Measurements from ENCODE around the gene BACE1-AS. TPM values are rescaled to one million over a fixed set of nuclear protein-coding genes. Genes with fewer than 3 reads are reported as not detected.
A peak's percentile ranks its signal among the peaks of the same experiment; 100 is the strongest.

BACE1-AS gene
- polyA plus RNA-seq, 4 donors, result 13.9 to 26.6 (median 19.2) TPM

- no peak for DNase-seq (ENCODE audit: low read depth in 4 of 4, low spot score in 2 of 4)
Measured at GRCh38 chr11:117287668-117288067, 3.5 kb upstream of the BACE1-AS start.

- DNase-seq (ENCODE audit: low read depth in 4 of 4, low spot score in 2 of 4), result no peak
Measured at GRCh38 chr11:117289795-117290194, 1.4 kb upstream of the BACE1-AS start.

- DNase-seq (ENCODE audit: low read depth in 4 of 4, low spot score in 2 of 4), result no peak
Measured at GRCh38 chr11:117292616-117293015, 1.5 kb downstream of the BACE1-AS start.

GRCh38 chr11:117295438-117296137 is 4.4 kb downstream of the BACE1-AS start:
- DNase-seq (ENCODE audit: low read depth in 4 of 4, low spot score in 2 of 4), result no peak

GRCh38 chr11:117296881-117297280 is 5.7 kb downstream of the BACE1-AS start:
- DNase-seq (ENCODE audit: low read depth in 4 of 4, low spot score in 2 of 4), result no peak

GRCh38 chr11:117298195-117298594 is 7.0 kb downstream of the BACE1-AS start:
- DNase-seq (ENCODE audit: low read depth in 4 of 4, low spot score in 2 of 4), result no peak

- peak in 1 of 4 donors; percentile 28 for DNase-seq (ENCODE audit: low read depth in 4 of 4, low spot score in 2 of 4)
Measured at GRCh38 chr11:117299351-117300282, 8.5 kb downstream of the BACE1-AS start.

- DNase-seq (ENCODE audit: low read depth in 4 of 4, low spot score in 2 of 4), result peak in 3 of 4 donors; percentile 47 to 68 (median 65)
Measured at GRCh38 chr11:117300283-117300663, 9.1 kb downstream of the BACE1-AS start.

GRCh38 chr11:117300773-117301172 is 9.6 kb downstream of the BACE1-AS start:
- DNase-seq (ENCODE audit: low read depth in 4 of 4, low spot score in 2 of 4), result peak in 3 of 4 donors; percentile 43 to 56 (median 54)

- no peak for DNase-seq (ENCODE audit: low read depth in 4 of 4, low spot score in 2 of 4)
Measured at GRCh38 chr11:117302228-117302627, 11.1 kb downstream of the BACE1-AS start.

- DNase-seq (ENCODE audit: low read depth in 4 of 4, low spot score in 2 of 4), result no peak
Measured at GRCh38 chr11:117303101-117303500, 12.0 kb downstream of the BACE1-AS start.

- DNase-seq (ENCODE audit: low read depth in 4 of 4, low spot score in 2 of 4), result no peak
Measured at GRCh38 chr11:117303646-117304315, 12.6 kb downstream of the BACE1-AS start.

GRCh38 chr11:117305145-117305544 is 14.0 kb downstream of the BACE1-AS start:
- DNase-seq (ENCODE audit: low read depth in 4 of 4, low spot score in 2 of 4), result no peak

GRCh38 chr11:117309310-117309709 is 18.2 kb downstream of the BACE1-AS start:
- DNase-seq (ENCODE audit: low read depth in 4 of 4, low spot score in 2 of 4), result no peak

- DNase-seq (ENCODE audit: low read depth in 4 of 4, low spot score in 2 of 4), result no peak
Measured at GRCh38 chr11:117313091-117313490, 21.9 kb downstream of the BACE1-AS start.

- no peak for DNase-seq (ENCODE audit: low read depth in 4 of 4, low spot score in 2 of 4)
Measured at GRCh38 chr11:117313828-117314768, 23.0 kb downstream of the BACE1-AS start.

GRCh38 chr11:117314840-117315239 is 23.7 kb downstream of the BACE1-AS start:
- DNase-seq (ENCODE audit: low read depth in 4 of 4, low spot score in 2 of 4), result no peak

- DNase-seq (ENCODE audit: low read depth in 4 of 4, low spot score in 2 of 4), result no peak
Measured at GRCh38 chr11:117315285-117316196, 24.4 kb downstream of the BACE1-AS start.

Measured in left renal cortex interstitium (tissue), 4 donors.